K562 (cell line): ENCODE measurements around the gene CITED2. TPM values are rescaled to one million over a fixed set of nuclear protein-coding genes. Genes with fewer than 3 reads are reported as not detected.

Source experiments
- ATAC-seq: fragments of 200-7000 bp; cut with Tn5 transposase; 3 replicates; pipeline ENCODE4 v1.9.1; 2020; ENCODE audit warnings: moderate library complexity
- BruUV-seq: library from RNA; stranded (reverse); fragments of 400-500 nt; replicated peaks from 2 replicates; lab custom pipeline; 2021; lab: Mats Ljungman, UMichigan
- CTCF ChIA-PET: fragments of 300-600 bp; formaldehyde crosslinking; extraction: SDS; loops from one replicate; lab custom pipeline; 2021; ENCODE audit warnings: low intra/inter-chr PET ratio; lab: Yijun Ruan, JAX
- POLR2A ChIA-PET: fragments of 300-600, 350-650 bp; sonication (Branson Sonifier 250); formaldehyde crosslinking; extraction: SDS; loops from one replicate; lab custom pipeline; 2021; ENCODE audit warnings: antibody characterized with exemption, inconsistent platforms; lab: Yijun Ruan, JAX
- DNase-seq, 4 experiments: peaks; one replicate each; pipeline versions ENCODE4 v3.0.0 to v3.0.0-alpha.2; 2011 to 2018; ENCODE audit warnings: low spot score in 3 of 4, mixed read lengths in 3 of 4; ENCODE audit errors: extremely low read depth in 1 of 4
- FAIRE-seq: peaks from 2 replicates; lab custom pipeline; 2011; peaks lifted over from hg19 to GRCh38; lab: Jason Lieb, UNC
- H2AFZ ChIP-seq: 2 replicates; pipeline ENCODE4 v1.6.0; 2011; ENCODE audit warnings: low read depth, low read length, control low read depth, inconsistent platforms
- H3K27ac ChIP-seq: fragments of 200-600 bp; 3 replicates; pipeline ENCODE4 v1.8.0; 2011; ENCODE audit warnings: low read depth, mild to moderate bottlenecking, control low read depth, inconsistent platforms, low read length, moderate library complexity, mixed read lengths; ENCODE audit errors: extremely low read depth
- H3K27me3 ChIP-seq, 2 experiments: fragments of 300-600 bp in 1 of 2; 2 replicates in 1 of 2; 3 replicates in 1 of 2; pipeline versions ENCODE4 v1.6.0 to v1.8.0; 2011; ENCODE audit warnings: inconsistent platforms in 2 of 2, low read length in 2 of 2, mild to moderate bottlenecking in 1 of 2, mixed read lengths in 1 of 2, moderate library complexity in 1 of 2; ENCODE audit not compliant: control insufficient read depth in 2 of 2, insufficient read depth in 2 of 2
- H3K36me3 ChIP-seq: fragments of 300-600 bp; 3 replicates; pipeline ENCODE4 v1.8.0; 2011; ENCODE audit warnings: mild to moderate bottlenecking, low read length, inconsistent platforms; ENCODE audit not compliant: control insufficient read depth, insufficient read depth
- H3K4me1 ChIP-seq, 2 experiments: fragments of 200-600 bp in 1 of 2; replicated peaks in 1 of 2; 2 replicates in 1 of 2; 3 replicates in 1 of 2; pipeline versions ENCODE4 v1.5.1 to v1.8.0; 2011; ENCODE audit warnings: inconsistent platforms in 2 of 2, low read length in 2 of 2, mild to moderate bottlenecking in 1 of 2, mixed read lengths in 1 of 2, moderate library complexity in 1 of 2; ENCODE audit not compliant: control insufficient read depth in 2 of 2, insufficient read depth in 2 of 2
- H3K4me2 ChIP-seq: 2 replicates; pipeline ENCODE4 v1.6.1; 2011; ENCODE audit warnings: low read length, control low read depth, inconsistent platforms, mixed read lengths; ENCODE audit not compliant: insufficient read depth
- H3K4me3 ChIP-seq: fragments of 200-600 bp; sonication (generic), shearing (Covaris generic); 2 replicates; pipeline ENCODE4 v1.5.1; 2016; ENCODE audit warnings: control low read depth, inconsistent platforms
- H3K79me2 ChIP-seq: fragments of 200-600 bp; 3 replicates; pipeline ENCODE4 v1.8.0; 2011; ENCODE audit warnings: low read length, inconsistent platforms; ENCODE audit not compliant: control insufficient read depth, insufficient read depth
- H3K9ac ChIP-seq, 2 experiments: 2 replicates each; pipeline versions ENCODE4 v1.6.0 to v1.6.1; 2011; ENCODE audit warnings: low read depth in 2 of 2, low read length in 2 of 2, control low read depth in 1 of 2, inconsistent platforms in 1 of 2, mild to moderate bottlenecking in 1 of 2, mixed read lengths in 1 of 2; ENCODE audit not compliant: insufficient read depth in 1 of 2
- H3K9me1 ChIP-seq: one replicate; pipeline ENCODE4 v1.6.0; 2011; ENCODE audit warnings: inconsistent platforms, mild to moderate bottlenecking, low read length, moderate library complexity; ENCODE audit not compliant: control insufficient read depth, insufficient read depth
- H3K9me3 ChIP-seq: replicated peaks from 2 replicates; pipeline ENCODE4 v1.5.1; 2011; ENCODE audit warnings: low read depth, low read length, inconsistent platforms; ENCODE audit not compliant: control insufficient read depth, insufficient read depth
- H4K20me1 ChIP-seq: replicated peaks from 2 replicates; pipeline ENCODE4 v1.6.1; 2011; ENCODE audit warnings: low read length, inconsistent platforms, mixed read lengths; ENCODE audit not compliant: control insufficient read depth, insufficient read depth
- ARID1B ChIP-seq: fragments of 450-650 bp; IDR thresholded peaks from 2 replicates; pipeline ENCODE4 v1.6.1; 2016; ENCODE audit warnings: antibody characterized with exemption, mild to moderate bottlenecking, inconsistent platforms
- EP300 ChIP-seq: IDR thresholded peaks from 2 replicates; pipeline ENCODE4 v1.6.1; 2012; ENCODE audit warnings: low read length, improper control_type of control experiment
- ETV1 ChIP-seq: fragments of 450-650 bp; conservative IDR thresholded peaks from 2 replicates; pipeline ENCODE4 v1.6.1; 2016; ENCODE audit warnings: missing genetic modification characterization, control low read depth, low read depth, missing compliant biosample characterization
- GABPA ChIP-seq: fragments of 200-800 bp; sonication (Bioruptor generic); conservative IDR thresholded peaks from 2 replicates; pipeline ENCODE4 v1.6.1; 2016; ENCODE audit warnings: low read depth, missing genetic modification characterization, missing compliant biosample characterization
- RAD21 ChIP-seq, 2 experiments: fragments of 250-450 bp in 1 of 2; fragments of 450-650 bp in 1 of 2; sonication (Bioruptor Pico) in 1 of 2; formaldehyde crosslinking in 1 of 2; IDR thresholded peaks in 1 of 2; conservative IDR thresholded peaks in 1 of 2; 2 replicates each; pipeline versions ENCODE4 v1.4.0 to v1.8.0; 2020 to 2022; ENCODE audit warnings: mild to moderate bottlenecking in 2 of 2, moderate library complexity in 1 of 2
- SPI1 ChIP-seq: IDR thresholded peaks from 2 replicates; pipeline ENCODE4 v1.6.1; 2011; ENCODE audit warnings: low read depth, low read length, control low read depth, borderline replicate concordance
- ZNF217 ChIP-seq: sonication (generic); formaldehyde crosslinking; IDR thresholded peaks from 2 replicates; pipeline ENCODE4 v1.8.0; 2022; ENCODE audit warnings: mild to moderate bottlenecking, missing genetic modification reagents
- WGBS: fragments of 100-300 bp; shearing (Covaris generic); methylation state at CpG from one replicate; pipeline ENCODE4 v1.1.6; 2016; ENCODE audit warnings: low coverage, mixed read lengths; ENCODE audit not compliant: insufficient coverage; ENCODE audit errors: missing lambda C conversion rate; 5-methylcytosine and 5-hydroxymethylcytosine counted together
- in situ Hi-C: fragments of 300-500 bp; cut with MboI; formaldehyde crosslinking; loops from 4 replicates; pipeline ENCODE4 v1.15.0; 2018; ENCODE audit warnings: inconsistent platforms, mixed read lengths
- intact Hi-C: fragments of 100-400 bp; cut with micrococcal nuclease; formaldehyde crosslinking; loops from 2 replicates; pipeline ENCODE4 v1.14.2; 2022
- polyA plus RNA-seq, 8 experiments: library from polyadenylated mRNA; depleted of rRNA in 4 of 8; stranded (reverse) in 5 of 8; unstranded in 3 of 8; fragments of >200 nt; fragmentation: Nextera tagmentation in 2 of 8; fragmentation: Illumina TruSeq in 1 of 8; extraction: Ambion mirVana in 2 of 8; extraction: Trizol in 1 of 8; gene quantifications; 2 replicates each; pipeline versions ENCODE4 v1.2.1 to v1.2.3, GENCODE V29; 2011 to 2014; ENCODE audit warnings: inconsistent platforms in 1 of 8, missing spikeins in 1 of 8
- total RNA-seq, 7 experiments: library from RNA; depleted of rRNA in 6 of 7; stranded (reverse); fragments of >200 nt in 6 of 7; fragmentation: Illumina TruSeq in 2 of 7; extraction: Trizol in 2 of 7; gene quantifications; 2 replicates each; pipeline versions ENCODE4 v1.2.1 to v1.2.3, GENCODE V29; 2011 to 2021; ENCODE audit warnings: low replicate concordance in 1 of 7
- TF ChIP-seq, protein P1 (sequence below), 3 experiments: IDR thresholded peaks in 2 of 3; conservative IDR thresholded peaks in 1 of 3; 2 replicates each; pipeline ENCODE4 v1.5.1; 2011 to 2012; ENCODE audit warnings: low read length in 3 of 3, mild to moderate bottlenecking in 3 of 3, control low read depth in 2 of 3, improper control_type of control experiment in 1 of 3, inconsistent platforms in 1 of 3, low read depth in 1 of 3, mixed read lengths in 1 of 3, moderate library complexity in 1 of 3; ENCODE audit not compliant: insufficient read depth in 2 of 3
- TF ChIP-seq, protein P2 (sequence below): sonication (generic); formaldehyde crosslinking; IDR thresholded peaks from 2 replicates; pipeline ENCODE4 v1.9.0; 2022; ENCODE audit warnings: mild to moderate bottlenecking, missing genetic modification reagents
- TF ChIP-seq, protein P3 (sequence below): conservative IDR thresholded peaks from 2 replicates; pipeline ENCODE4 v1.6.1; 2011; ENCODE audit warnings: low read depth, mild to moderate bottlenecking, low read length; ENCODE audit not compliant: control insufficient read depth

CITED2 gene
- total and polyA plus RNA-seq, 9 of the 15 experiments (the other 6 are each of a cell fraction or from before 2014, with no cell fraction given): 0.21 to 86.1 (median 17.5) TPM

DNA sequence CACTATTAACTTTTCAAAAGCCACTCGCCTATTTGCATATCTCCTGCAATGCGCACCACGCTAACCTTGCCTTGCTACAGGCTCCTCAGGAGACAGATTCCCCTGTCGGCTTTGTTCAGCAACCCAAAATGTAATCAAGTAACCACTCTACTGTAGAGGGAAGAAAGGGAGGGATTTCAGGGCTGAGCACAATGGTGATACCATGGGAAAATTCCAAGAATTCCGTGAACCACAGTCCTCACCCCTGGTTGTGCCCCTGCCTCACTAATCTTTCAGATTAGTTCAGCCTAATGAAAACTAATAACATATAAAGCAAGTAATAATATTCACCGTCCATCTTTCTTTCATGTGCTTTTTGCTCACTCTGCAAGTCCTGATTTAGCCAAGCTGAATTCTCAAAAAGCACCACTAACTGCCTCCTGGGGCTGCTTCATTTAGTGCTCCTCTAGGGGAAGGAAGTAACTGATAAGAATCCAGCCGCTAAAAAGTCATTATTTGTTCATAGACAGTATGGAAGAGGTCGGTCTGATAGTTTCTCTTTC, 6.6 kb downstream of the CITED2 start:
- in situ Hi-C loops: loop anchor here (5.0 to 10.0 kb wide), 3 partner anchors 627 to 1253 kb away; no protein-coding TSS in a partner anchor

More for the DNA sequence above, 6.6 kb downstream of the CITED2 start:
- FAIRE-seq (no peak), DNase-seq (peak in 2 of 4 experiments; percentile 41 to 42), ATAC-seq (peak; percentile 29; the same call in 2 of the 3 replicates)
- TF ChIP-seq RAD21 (CRISPR knock-in tag; conservative IDR thresholded peaks at IDR 0.05 in 1 of 2, IDR thresholded peaks at IDR 0.05 in 1 of 2) (peak in 1 of 2 experiments; percentile 30; a peak in 1 of 4 replicates), EP300 (peak; percentile 8; the same call in 1 of the 2 replicates), ETV1 (peak; percentile 76), GABPA (tag) (peak; percentile 44; the same call in 1 of the 2 replicates), ZNF217 (no peak), SPI1 (peak; percentile 70; the same call in 1 of the 2 replicates), ARID1B (peak; percentile 24; the same call in 1 of the 2 replicates)
- TF ChIP-seq, protein P1, sequence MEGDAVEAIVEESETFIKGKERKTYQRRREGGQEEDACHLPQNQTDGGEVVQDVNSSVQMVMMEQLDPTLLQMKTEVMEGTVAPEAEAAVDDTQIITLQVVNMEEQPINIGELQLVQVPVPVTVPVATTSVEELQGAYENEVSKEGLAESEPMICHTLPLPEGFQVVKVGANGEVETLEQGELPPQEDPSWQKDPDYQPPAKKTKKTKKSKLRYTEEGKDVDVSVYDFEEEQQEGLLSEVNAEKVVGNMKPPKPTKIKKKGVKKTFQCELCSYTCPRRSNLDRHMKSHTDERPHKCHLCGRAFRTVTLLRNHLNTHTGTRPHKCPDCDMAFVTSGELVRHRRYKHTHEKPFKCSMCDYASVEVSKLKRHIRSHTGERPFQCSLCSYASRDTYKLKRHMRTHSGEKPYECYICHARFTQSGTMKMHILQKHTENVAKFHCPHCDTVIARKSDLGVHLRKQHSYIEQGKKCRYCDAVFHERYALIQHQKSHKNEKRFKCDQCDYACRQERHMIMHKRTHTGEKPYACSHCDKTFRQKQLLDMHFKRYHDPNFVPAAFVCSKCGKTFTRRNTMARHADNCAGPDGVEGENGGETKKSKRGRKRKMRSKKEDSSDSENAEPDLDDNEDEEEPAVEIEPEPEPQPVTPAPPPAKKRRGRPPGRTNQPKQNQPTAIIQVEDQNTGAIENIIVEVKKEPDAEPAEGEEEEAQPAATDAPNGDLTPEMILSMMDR (IDR thresholded peaks at IDR 0.05 in 2 of 3, conservative IDR thresholded peaks at IDR 0.05 in 1 of 3; ENCODE audit: insufficient read depth in 2 of 3, low read depth in 1 of 3, low read length in 3 of 3): 0 out of 6 replicates have a peak, but pooled peaks of 1 of the 3 experiments have one; percentile 1
- TF ChIP-seq, protein P2, sequence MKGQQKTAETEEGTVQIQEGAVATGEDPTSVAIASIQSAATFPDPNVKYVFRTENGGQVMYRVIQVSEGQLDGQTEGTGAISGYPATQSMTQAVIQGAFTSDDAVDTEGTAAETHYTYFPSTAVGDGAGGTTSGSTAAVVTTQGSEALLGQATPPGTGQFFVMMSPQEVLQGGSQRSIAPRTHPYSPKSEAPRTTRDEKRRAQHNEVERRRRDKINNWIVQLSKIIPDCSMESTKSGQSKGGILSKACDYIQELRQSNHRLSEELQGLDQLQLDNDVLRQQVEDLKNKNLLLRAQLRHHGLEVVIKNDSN (CRISPR knock-in tag): no peak
- TF ChIP-seq, protein P3, sequence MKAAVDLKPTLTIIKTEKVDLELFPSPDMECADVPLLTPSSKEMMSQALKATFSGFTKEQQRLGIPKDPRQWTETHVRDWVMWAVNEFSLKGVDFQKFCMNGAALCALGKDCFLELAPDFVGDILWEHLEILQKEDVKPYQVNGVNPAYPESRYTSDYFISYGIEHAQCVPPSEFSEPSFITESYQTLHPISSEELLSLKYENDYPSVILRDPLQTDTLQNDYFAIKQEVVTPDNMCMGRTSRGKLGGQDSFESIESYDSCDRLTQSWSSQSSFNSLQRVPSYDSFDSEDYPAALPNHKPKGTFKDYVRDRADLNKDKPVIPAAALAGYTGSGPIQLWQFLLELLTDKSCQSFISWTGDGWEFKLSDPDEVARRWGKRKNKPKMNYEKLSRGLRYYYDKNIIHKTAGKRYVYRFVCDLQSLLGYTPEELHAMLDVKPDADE: no peak
- CTCF ChIA-PET: interaction anchor here (0.5 kb wide), 1 partner anchor 622 kb away, joined by 3 read pairs; no protein-coding TSS in a partner anchor
- POLR2A ChIA-PET: no interaction called here
- peaks cover 9% of the 10 kb centered on the region; the same call in 1 of the 2 replicates for H4K20me1 ChIP-seq
- 35% methylated on average over 8 of the region's 8 CpGs for WGBS
- H3K9me1 ChIP-seq: no peaks in the 10 kb centered on the region
- no peak overlapping the region for H3K4me3 ChIP-seq
- H3K4me2 ChIP-seq: no peak overlapping the region; the same call in 1 of the 2 replicates
- peaks cover 0 to 24% of the 10 kb centered on the region in 2 experiments; a peak in 3 of 5 replicates for H3K4me1 ChIP-seq
- no TSS peak for BruUV-seq
- H3K36me3 ChIP-seq: peaks cover 19% of the 10 kb centered on the region
- no peaks in the 10 kb centered on the region for H3K27me3 ChIP-seq
- no peaks in the 10 kb centered on the region for H3K9me3 ChIP-seq
- H3K27ac ChIP-seq: no peak overlapping the region
- peaks cover 23% of the 10 kb centered on the region for H3K79me2 ChIP-seq
- H2AFZ ChIP-seq: peak overlapping the region; percentile 40
- intact Hi-C loops: loop anchor here (5.0 to 10.0 kb wide), 2 partner anchors 943 to 1554 kb away; no protein-coding TSS in a partner anchor
- H3K9ac ChIP-seq: no peak overlapping the region
